HG02610 (cell line): ENCODE results near the gene PGBD5.

ENCODE experiments used
- ATAC-seq: cut with Tn5 transposase; IDR thresholded peaks from one replicate; pipeline ENCODE4 v1.9.1; 2021; ENCODE audit warnings: mild to moderate bottlenecking, moderate library complexity; ENCODE audit not compliant: unreplicated experiment

PGBD5 gene

GRCh38 chr1:230398856-230399255, 27.3 kb downstream of the PGBD5 start:
- no peak for ATAC-seq

- no peak for ATAC-seq
Measured at GRCh38 chr1:230396966-230397365, 29.2 kb downstream of the PGBD5 start.

- no peak for ATAC-seq
Measured at GRCh38 chr1:230395932-230396331, 30.2 kb downstream of the PGBD5 start.

- ATAC-seq = no peak
Measured at GRCh38 chr1:230394741-230395140, 31.4 kb downstream of the PGBD5 start.

- no peak for ATAC-seq
Measured at GRCh38 chr1:230394134-230394533, 32.0 kb downstream of the PGBD5 start.

- ATAC-seq = no peak
Measured at GRCh38 chr1:230393722-230394121, 32.4 kb downstream of the PGBD5 start.

GRCh38 chr1:230392920-230393521, 33.1 kb downstream of the PGBD5 start:
- ATAC-seq = no peak

- no peak for ATAC-seq
Measured at GRCh38 chr1:230392536-230392909, 33.6 kb downstream of the PGBD5 start.

- ATAC-seq = no peak
Measured at GRCh38 chr1:230391776-230392535, 34.2 kb downstream of the PGBD5 start.

- no peak for ATAC-seq
Measured at GRCh38 chr1:230390371-230390770, 35.8 kb downstream of the PGBD5 start.

- ATAC-seq = no peak
Measured at GRCh38 chr1:230387876-230388275, 38.3 kb downstream of the PGBD5 start.

GRCh38 chr1:230387296-230387695, 38.8 kb downstream of the PGBD5 start:
- no peak for ATAC-seq

- ATAC-seq = no peak
Measured at GRCh38 chr1:230386637-230387262, 39.4 kb downstream of the PGBD5 start.

GRCh38 chr1:230385930-230386329, 40.2 kb downstream of the PGBD5 start:
- ATAC-seq = no peak

- ATAC-seq = no peak
Measured at GRCh38 chr1:230385158-230385450, 41.0 kb downstream of the PGBD5 start.

GRCh38 chr1:230384380-230385157, 41.6 kb downstream of the PGBD5 start:
- ATAC-seq = no peak

GRCh38 chr1:230383425-230383824, 42.7 kb downstream of the PGBD5 start:
- ATAC-seq = no peak

- no peak for ATAC-seq
Measured at GRCh38 chr1:230382001-230382491, 44.1 kb downstream of the PGBD5 start.

GRCh38 chr1:230381585-230381984, 44.5 kb downstream of the PGBD5 start:
- no peak for ATAC-seq

GRCh38 chr1:230381049-230381467, 45.1 kb downstream of the PGBD5 start:
- no peak for ATAC-seq

- no peak for ATAC-seq
Measured at GRCh38 chr1:230379928-230380327, 46.2 kb downstream of the PGBD5 start.
